PC-9 (cell line): ENCODE results near the gene CLIC6.

Experiments used
- EZH2 ChIP-seq: fragments of 200-600 bp; sonication (generic); IDR thresholded peaks from 2 replicates; pipeline ENCODE4 v1.8.0; 2017; ENCODE audit warnings: antibody characterized with exemption, low read depth
- TF ChIP-seq, protein P1 (sequence below): fragments of 200-600 bp; sonication (generic); conservative IDR thresholded peaks from 2 replicates; pipeline ENCODE4 v1.6.1; 2017; ENCODE audit warnings: mixed run types, antibody characterized with exemption, mild to moderate bottlenecking, moderate library complexity

DNA sequence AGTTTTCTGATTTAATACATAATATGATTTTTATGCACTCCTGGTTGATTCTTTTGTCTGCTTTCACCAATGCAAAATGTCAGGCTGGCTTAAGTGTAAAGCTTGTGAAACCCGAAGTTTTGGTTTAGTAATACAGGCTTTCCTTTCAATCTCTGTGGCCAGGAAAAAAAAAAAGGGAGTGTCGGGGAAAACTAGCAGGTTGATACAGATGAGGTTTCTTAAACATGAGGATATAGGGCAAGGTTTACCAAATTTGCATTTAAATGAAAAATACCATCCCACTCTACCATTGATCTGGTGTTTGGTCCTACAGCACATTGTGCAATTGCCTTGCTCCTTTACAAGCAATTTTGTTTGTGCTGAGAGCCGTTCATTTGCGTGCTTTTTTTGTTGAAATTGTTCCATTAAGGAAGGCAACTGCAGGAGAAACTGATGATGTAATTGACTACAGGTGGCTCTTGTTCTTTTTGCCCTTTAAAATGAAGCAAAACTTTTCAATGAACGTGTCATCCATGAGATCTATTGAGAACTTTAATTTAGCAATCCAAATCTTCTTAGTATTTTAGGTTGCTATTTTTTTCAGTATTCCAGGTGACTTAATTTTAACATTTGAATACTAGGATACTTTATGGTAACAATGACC, 22.7 kb downstream of the CLIC6 start:
- TF ChIP-seq, protein P1, sequence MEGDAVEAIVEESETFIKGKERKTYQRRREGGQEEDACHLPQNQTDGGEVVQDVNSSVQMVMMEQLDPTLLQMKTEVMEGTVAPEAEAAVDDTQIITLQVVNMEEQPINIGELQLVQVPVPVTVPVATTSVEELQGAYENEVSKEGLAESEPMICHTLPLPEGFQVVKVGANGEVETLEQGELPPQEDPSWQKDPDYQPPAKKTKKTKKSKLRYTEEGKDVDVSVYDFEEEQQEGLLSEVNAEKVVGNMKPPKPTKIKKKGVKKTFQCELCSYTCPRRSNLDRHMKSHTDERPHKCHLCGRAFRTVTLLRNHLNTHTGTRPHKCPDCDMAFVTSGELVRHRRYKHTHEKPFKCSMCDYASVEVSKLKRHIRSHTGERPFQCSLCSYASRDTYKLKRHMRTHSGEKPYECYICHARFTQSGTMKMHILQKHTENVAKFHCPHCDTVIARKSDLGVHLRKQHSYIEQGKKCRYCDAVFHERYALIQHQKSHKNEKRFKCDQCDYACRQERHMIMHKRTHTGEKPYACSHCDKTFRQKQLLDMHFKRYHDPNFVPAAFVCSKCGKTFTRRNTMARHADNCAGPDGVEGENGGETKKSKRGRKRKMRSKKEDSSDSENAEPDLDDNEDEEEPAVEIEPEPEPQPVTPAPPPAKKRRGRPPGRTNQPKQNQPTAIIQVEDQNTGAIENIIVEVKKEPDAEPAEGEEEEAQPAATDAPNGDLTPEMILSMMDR: no peak
- TF ChIP-seq EZH2: no peak
